Erythroblast (primary cell): ENCODE measurements around the gene DNAI2.

Source experiments
- DNase-seq, 2 experiments: peaks; one replicate each; lab custom pipeline; 2025; lab: John Stamatoyannopoulos, UW
- GATA1 ChIP-seq: IDR thresholded peaks from 2 replicates; pipeline ENCODE4 v1.6.1; 2011; ENCODE audit warnings: low read depth, mild to moderate bottlenecking, control low read depth, low read length, moderate library complexity
- POLR2A ChIP-seq: IDR thresholded peaks from 2 replicates; pipeline ENCODE4 v1.6.1; 2011; ENCODE audit warnings: mild to moderate bottlenecking, low read length

DNAI2 gene, protein sequence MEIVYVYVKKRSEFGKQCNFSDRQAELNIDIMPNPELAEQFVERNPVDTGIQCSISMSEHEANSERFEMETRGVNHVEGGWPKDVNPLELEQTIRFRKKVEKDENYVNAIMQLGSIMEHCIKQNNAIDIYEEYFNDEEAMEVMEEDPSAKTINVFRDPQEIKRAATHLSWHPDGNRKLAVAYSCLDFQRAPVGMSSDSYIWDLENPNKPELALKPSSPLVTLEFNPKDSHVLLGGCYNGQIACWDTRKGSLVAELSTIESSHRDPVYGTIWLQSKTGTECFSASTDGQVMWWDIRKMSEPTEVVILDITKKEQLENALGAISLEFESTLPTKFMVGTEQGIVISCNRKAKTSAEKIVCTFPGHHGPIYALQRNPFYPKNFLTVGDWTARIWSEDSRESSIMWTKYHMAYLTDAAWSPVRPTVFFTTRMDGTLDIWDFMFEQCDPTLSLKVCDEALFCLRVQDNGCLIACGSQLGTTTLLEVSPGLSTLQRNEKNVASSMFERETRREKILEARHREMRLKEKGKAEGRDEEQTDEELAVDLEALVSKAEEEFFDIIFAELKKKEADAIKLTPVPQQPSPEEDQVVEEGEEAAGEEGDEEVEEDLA

DNA sequence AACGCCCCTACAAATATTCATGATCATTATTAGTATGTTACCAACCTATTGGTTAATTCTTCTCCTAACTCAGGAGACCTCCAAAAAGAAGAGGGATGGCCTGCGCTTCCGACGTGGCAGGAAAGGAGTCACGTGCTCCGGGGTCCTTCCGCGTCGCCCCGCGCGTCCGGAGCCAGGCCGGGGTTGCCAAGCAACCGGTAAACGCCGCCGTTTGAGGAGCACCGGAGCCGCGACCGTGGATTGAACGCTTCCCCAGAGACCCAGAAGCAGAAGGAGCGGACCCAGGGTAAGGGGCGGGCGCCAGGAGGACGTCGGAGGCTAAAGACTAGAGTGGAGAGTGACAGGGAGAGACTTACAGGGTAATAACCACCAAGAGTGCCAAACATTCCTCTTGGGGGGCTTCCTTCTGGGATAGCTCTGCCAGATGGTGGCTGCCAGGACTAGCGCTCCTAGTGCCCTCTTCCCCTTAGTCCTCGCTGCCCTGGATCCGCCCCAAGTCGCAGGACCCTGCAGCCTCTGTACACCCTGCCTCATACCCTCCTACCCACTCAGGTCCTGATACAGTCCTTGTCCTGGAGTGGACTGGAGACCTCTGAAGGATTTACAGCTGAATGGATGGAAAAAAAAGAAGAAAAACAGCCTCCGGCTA, at the start of gene DNAI2:
DNAI2 (plus strand) TSS at position 175 of the 649 bp plus-strand sequence. CDS start 7,584 bp downstream, outside the sequence.
- DNase-seq: peak; percentile 15 to 34
- TF ChIP-seq GATA1: no peak
- TF ChIP-seq POLR2A: no peak

DNA sequence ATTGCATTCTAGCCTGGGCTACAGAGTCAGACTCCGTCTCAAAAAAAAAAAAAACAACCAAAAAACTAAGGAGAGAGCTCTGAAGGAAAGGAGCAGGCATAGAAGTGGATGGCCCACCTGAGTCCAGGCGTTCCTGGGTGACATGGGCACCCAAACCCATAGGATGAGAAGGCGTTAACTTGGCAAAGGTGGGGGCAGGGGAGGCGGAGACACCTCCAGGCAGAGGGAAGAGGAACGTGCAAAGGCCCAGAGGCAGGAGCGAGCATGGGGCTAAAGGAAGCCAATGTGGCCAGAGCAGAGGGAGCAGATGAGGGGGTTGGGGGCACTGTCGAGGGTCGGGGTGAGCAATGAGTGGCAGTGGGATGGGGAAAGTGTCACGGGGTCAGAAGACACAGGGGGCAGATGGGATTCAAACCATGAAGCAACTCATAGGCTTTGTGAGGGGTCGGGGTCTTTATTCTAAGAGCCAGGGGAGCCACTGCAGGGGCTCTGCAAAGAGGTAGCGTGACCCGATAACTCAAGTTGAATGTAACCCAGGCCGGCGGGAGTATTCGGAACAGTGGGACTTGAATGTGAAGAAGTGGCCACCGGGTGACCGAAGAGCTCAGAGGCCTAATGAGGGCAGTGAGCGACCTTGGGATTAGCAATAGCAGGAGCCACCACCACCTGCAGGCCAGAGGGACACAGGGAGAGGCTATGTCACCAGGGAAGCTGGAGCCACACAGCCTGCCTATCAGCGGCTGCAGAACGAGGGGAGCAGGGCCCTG, 48.9 kb upstream of the DNAI2 start:
- DNase-seq: no peak
- TF ChIP-seq POLR2A (no peak), GATA1 (no peak)

GRCh38 chr17:74226252-74226651, 47.8 kb upstream of the DNAI2 start:
- DNase-seq: no peak
- no peak for TF ChIP-seq GATA1
- TF ChIP-seq POLR2A: no peak

- no peak for DNase-seq
- no peak for TF ChIP-seq POLR2A
- TF ChIP-seq GATA1: no peak
Measured at GRCh38 chr17:74227271-74228080, 46.6 kb upstream of the DNAI2 start.

DNA sequence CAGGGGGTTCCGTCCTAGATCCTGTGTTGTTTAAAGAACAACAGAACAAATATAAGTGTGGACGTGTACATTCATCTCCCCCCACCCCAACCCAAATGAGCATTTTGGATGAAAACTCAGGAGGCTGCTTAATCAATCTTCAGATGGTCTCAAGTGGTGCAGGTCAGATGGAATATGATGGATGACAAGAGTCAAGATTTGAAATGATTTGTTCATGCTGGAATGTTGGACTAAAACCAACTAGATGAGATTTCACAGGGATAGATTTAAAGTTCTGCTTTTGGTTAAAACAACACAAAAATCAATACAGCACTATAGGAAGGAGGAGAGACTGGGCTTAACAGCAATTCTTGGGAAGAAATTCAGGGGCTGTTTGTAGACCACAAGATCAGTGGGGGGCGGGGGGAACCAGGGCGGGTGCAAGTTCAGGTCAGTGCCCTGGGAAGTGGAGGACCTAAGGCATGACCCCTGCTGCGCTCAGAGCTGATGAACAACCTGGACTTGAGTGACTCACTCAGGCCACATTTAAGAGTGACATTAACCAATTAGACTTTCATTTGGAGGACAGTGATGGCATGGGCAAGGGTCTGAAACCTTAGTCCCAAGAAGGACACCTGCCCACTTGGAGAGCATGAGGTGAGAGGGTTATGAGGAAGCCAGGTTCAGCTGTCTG, 45.6 kb upstream of the DNAI2 start:
- TF ChIP-seq GATA1 (no peak), POLR2A (no peak)

DNA sequence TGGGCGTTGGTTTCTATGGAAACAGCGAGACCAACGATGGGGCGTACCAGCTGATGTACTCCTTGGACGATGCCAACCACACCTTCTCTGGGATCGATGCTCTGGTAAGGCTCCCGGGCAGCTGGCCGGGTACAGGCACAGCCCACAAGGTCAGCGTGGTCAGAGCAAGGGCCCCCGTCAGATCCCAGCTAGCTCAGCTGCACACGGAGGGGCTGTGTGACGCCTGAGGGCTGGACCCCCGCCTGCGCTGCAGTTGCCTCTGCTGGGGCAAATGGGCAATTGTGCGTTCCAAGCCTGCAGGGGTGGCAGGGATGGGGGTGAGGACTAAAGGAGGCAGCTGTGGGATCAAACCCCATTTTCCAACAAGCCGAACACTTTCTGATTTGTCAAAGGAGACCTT, 43.1 kb upstream of the DNAI2 start:
- DNase-seq: no peak
- no peak for TF ChIP-seq GATA1
- TF ChIP-seq POLR2A: no peak

More for the DNA sequence above, 45.6 kb upstream of the DNAI2 start:
- no peak for DNase-seq

DNA sequence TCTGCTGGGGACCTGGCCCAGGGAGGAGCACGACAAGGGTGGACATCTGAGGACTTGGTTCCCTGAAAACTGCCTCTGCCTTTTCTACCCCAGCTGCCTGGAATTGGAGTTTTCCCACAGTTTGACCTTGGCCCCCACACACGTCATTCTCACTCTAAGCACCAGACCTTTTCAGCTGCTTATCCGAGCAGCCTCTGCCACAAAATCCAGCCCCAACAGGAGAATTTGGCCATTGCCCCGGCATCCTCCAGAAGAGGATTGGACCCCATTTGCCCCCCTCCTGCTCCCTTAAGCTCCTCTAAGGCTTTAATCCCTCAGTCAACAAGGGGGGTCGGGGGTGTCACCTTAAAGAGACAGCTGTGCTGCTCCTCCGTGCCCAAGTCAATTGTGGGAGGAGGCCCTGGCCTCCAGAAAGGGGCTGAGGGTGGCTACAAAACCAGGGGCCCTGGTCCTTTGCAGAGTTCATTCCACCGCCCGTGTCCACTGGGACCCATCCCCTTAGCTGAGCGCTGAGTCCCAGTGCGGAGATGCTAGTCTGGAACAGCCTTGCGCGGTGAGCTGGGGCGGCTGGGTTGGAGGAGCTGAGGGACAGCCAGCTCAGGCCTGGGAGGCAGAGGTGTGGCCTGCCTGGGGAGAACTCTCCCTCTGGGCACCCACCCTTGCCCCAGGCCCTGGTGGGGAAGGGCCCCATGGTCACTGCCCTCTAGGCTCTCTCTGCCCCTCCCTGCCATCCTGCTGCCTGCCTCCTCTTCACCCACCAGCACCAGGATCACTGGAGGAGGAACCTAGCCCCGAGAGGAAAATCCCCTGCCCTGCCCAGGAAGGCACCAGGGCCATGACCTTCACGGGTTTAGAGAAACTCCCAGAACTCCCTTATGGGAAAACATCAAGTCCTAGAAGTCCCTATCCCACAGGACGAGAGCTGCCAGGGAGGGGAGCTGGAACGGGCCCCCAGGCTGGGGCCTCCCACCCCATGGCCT, 41.8 kb upstream of the DNAI2 start:
- TF ChIP-seq POLR2A (no peak), GATA1 (no peak)
- DNase-seq: no peak

- TF ChIP-seq GATA1 (no peak), POLR2A (no peak)
- no peak for DNase-seq
Measured at GRCh38 chr17:74233937-74234336, 40.1 kb upstream of the DNAI2 start.

GRCh38 chr17:74234486-74234885, 39.5 kb upstream of the DNAI2 start:
- no peak for DNase-seq
- TF ChIP-seq GATA1 (no peak), POLR2A (no peak)

DNA sequence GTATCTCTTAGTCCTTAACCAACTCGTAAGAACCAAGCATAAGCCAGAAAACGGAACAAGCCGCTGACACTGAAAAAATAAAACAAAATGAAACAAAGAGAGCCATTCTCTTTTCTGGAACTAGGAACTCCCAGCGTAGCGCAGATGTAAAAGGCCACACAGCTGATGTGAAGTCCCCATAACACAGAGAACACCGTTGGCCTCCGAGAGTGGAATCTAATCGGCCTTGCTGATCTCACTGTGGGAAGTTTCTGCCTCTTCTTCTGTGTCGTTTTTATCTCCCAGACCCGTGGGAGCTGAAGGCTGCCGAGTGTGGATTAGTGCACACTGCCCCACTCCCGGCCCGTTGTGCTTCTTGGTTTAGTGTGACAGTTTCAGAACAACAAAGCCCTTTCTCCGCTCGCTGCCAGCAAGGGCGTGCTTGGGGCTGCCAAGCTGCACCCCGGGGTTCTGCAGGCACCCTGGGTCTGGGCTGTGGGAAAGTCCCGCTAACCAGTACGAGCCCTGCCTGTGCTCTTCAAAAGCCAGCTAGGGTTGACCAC, 38.9 kb upstream of the DNAI2 start:
- TF ChIP-seq POLR2A (no peak), GATA1 (no peak)
- DNase-seq: peak; percentile 26 to 39

GRCh38 chr17:74235911-74236371, 38.1 kb upstream of the DNAI2 start:
- DNase-seq: no peak
- no peak for TF ChIP-seq POLR2A
- no peak for TF ChIP-seq GATA1
